ENCODE measurements around the gene PNCK.
"Not testable (repeated sequence)": the region's sequence is repeated elsewhere in the genome, so short reads cannot be mapped to it uniquely, and the experiment has no call there.

Gene PNCK

GRCh38 chrX:153709726-153710674 lies 36.4 kb upstream of the PNCK start:
- no peak overlapping the region for H3K4me3 ChIP-seq (ENCODE audit: low read depth, low read length)
- no peak for TF ChIP-seq CTCF (IDR thresholded peaks at IDR 0.05; ENCODE audit: low read depth, low read length)

- no peak overlapping the region for H3K4me3 ChIP-seq (ENCODE audit: low read depth, low read length)
- peak; percentile 68 for TF ChIP-seq CTCF (IDR thresholded peaks at IDR 0.05; ENCODE audit: low read depth, low read length)
Measured at GRCh38 chrX:153708415-153708814, 34.8 kb upstream of the PNCK start.

GRCh38 chrX:153707406-153707805 lies 33.8 kb upstream of the PNCK start:
- no peak overlapping the region for H3K4me3 ChIP-seq (ENCODE audit: low read depth, low read length)
- TF ChIP-seq CTCF (IDR thresholded peaks at IDR 0.05; ENCODE audit: low read depth, low read length) = no peak

GRCh38 chrX:153706799-153707198 lies 33.2 kb upstream of the PNCK start:
- H3K4me3 ChIP-seq (ENCODE audit: low read depth, low read length) = no peak overlapping the region
- TF ChIP-seq CTCF (IDR thresholded peaks at IDR 0.05; ENCODE audit: low read depth, low read length) = no peak

- not testable (repeated sequence) for H3K4me3 ChIP-seq (ENCODE audit: low read depth, low read length)
Measured at GRCh38 chrX:153705403-153706060, 31.9 kb upstream of the PNCK start.

GRCh38 chrX:153704631-153705402 lies 31.2 kb upstream of the PNCK start:
- not testable (repeated sequence) for H3K4me3 ChIP-seq (ENCODE audit: low read depth, low read length)

- no peak for TF ChIP-seq CTCF (IDR thresholded peaks at IDR 0.05; ENCODE audit: low read depth, low read length)
Measured at GRCh38 chrX:153704021-153704526, 30.5 kb upstream of the PNCK start.

GRCh38 chrX:153703036-153703370 lies 29.4 kb upstream of the PNCK start:
- no peak overlapping the region for H3K4me3 ChIP-seq (ENCODE audit: low read depth, low read length)
- no peak for TF ChIP-seq CTCF (IDR thresholded peaks at IDR 0.05; ENCODE audit: low read depth, low read length)

More at GRCh38 chrX:153704021-153704526, 30.5 kb upstream of the PNCK start:
- no peak overlapping the region for H3K4me3 ChIP-seq (ENCODE audit: low read depth, low read length)

All from WI38 (cell line).